GM12878 (cell line): ENCODE results near the gene POU4F1. TPM values are rescaled to one million over a fixed set of nuclear protein-coding genes. Genes with fewer than 3 reads are reported as not detected.

ENCODE experiments used
- ATAC-seq: fragments of 200-7000 bp; cut with Tn5 transposase; 3 replicates; pipeline ENCODE4 v1.9.1; 2020; ENCODE audit warnings: mild to moderate bottlenecking, moderate library complexity
- BruUV-seq: library from RNA; stranded (reverse); fragments of 400-500 nt; replicated peaks from 2 replicates; lab custom pipeline; 2021; lab: Mats Ljungman, UMichigan
- CTCF ChIA-PET: fragments of 300-600 bp; sonication (Branson Sonifier 250); formaldehyde crosslinking; extraction: SDS; loops from one replicate; lab custom pipeline; 2021; ENCODE audit warnings: inconsistent platforms; lab: Yijun Ruan, JAX
- POLR2A ChIA-PET: fragments of 350-600 bp; formaldehyde crosslinking; extraction: SDS; loops from one replicate; lab custom pipeline; 2021; ENCODE audit warnings: inconsistent platforms; lab: Charles Lee
- RAD21 ChIA-PET: fragments of 300-600 bp; sonication (Branson Sonifier 250); formaldehyde crosslinking; loops from one replicate; lab custom pipeline; 2023; ENCODE audit warnings: antibody characterized with exemption; ENCODE audit not compliant: unreplicated experiment; lab: Charles Lee
- SMC1A ChIA-PET: fragments of 300-600 bp; sonication (Branson Sonifier 250); formaldehyde crosslinking; loops from one replicate; lab custom pipeline; 2023; ENCODE audit not compliant: unreplicated experiment, uncharacterized antibody; lab: Charles Lee
- DNase-seq: peaks from one replicate; pipeline ENCODE4 v3.0.0-alpha.2; 2011; ENCODE audit warnings: low read depth, low spot score
- FAIRE-seq: peaks from 3 replicates; lab custom pipeline; 2011; peaks lifted over from hg19 to GRCh38; lab: Jason Lieb, UNC
- H2AFZ ChIP-seq: 2 replicates; pipeline ENCODE4 v1.6.0; 2011; ENCODE audit warnings: low read depth, low read length, control low read depth; ENCODE audit not compliant: control insufficient read depth
- H3K27ac ChIP-seq: 2 replicates; pipeline ENCODE4 v1.5.1; 2011; ENCODE audit warnings: control low read depth; ENCODE audit not compliant: control insufficient read depth, insufficient read depth
- H3K27me3 ChIP-seq, 2 experiments: replicated peaks in 1 of 2; 2 replicates each; pipeline versions ENCODE4 v1.6.0 to v1.6.1; 2011; ENCODE audit warnings: low read length in 1 of 2; ENCODE audit not compliant: control insufficient read depth in 2 of 2, insufficient read depth in 2 of 2
- H3K36me3 ChIP-seq, 2 experiments: 2 replicates each; pipeline ENCODE4 v1.5.1; 2011; ENCODE audit warnings: low read length in 1 of 2; ENCODE audit not compliant: control insufficient read depth in 2 of 2, insufficient read depth in 2 of 2
- H3K4me1 ChIP-seq: 2 replicates; pipeline ENCODE4 v1.6.1; 2011; ENCODE audit warnings: mild to moderate bottlenecking, low read length, moderate library complexity, mixed read lengths; ENCODE audit not compliant: control insufficient read depth, insufficient read depth
- H3K4me2 ChIP-seq: 2 replicates; pipeline ENCODE4 v1.6.0; 2011; ENCODE audit warnings: control low read depth; ENCODE audit not compliant: control insufficient read depth, insufficient read depth
- H3K4me3 ChIP-seq: fragments of 200-600 bp; sonication (generic); 2 replicates; pipeline ENCODE4 v1.5.1; 2016
- H3K79me2 ChIP-seq: 2 replicates; pipeline ENCODE4 v1.6.0; 2011; ENCODE audit warnings: low read length; ENCODE audit not compliant: control insufficient read depth, insufficient read depth
- H3K9ac ChIP-seq: 2 replicates; pipeline ENCODE4 v1.8.0; 2011; ENCODE audit warnings: low read length, control low read depth, mixed read lengths; ENCODE audit not compliant: control insufficient read depth, insufficient read depth
- H3K9me3 ChIP-seq: replicated peaks from 3 replicates; pipeline ENCODE4 v1.5.1; 2011; ENCODE audit warnings: mild to moderate bottlenecking, low read length; ENCODE audit not compliant: control insufficient read depth, insufficient read depth
- H4K20me1 ChIP-seq: 2 replicates; pipeline ENCODE4 v1.6.0; 2011; ENCODE audit not compliant: control insufficient read depth, insufficient read depth
- BHLHE40 ChIP-seq, 2 experiments: fragments of 450-650 bp in 1 of 2; IDR thresholded peaks; 2 replicates each; pipeline ENCODE4 v1.6.1; 2011 to 2017; ENCODE audit warnings: low read depth in 2 of 2, borderline replicate concordance in 1 of 2, improper control_type of control experiment in 1 of 2, low read length in 1 of 2, mild to moderate bottlenecking in 1 of 2
- EZH2 ChIP-seq: IDR thresholded peaks from 2 replicates; pipeline ENCODE4 v1.6.1; 2012; ENCODE audit warnings: low read depth, mild to moderate bottlenecking, control low read depth, inconsistent platforms, low read length, borderline replicate concordance; ENCODE audit not compliant: control insufficient read depth
- ZBTB4 ChIP-seq: fragments of 450-650 bp; formaldehyde crosslinking; IDR thresholded peaks from 2 replicates; pipeline ENCODE4 v1.4.0; 2022; ENCODE audit warnings: mild to moderate bottlenecking, moderate library complexity
- ZZZ3 ChIP-seq: IDR thresholded peaks from 2 replicates; pipeline ENCODE4 v1.6.1; 2011; ENCODE audit warnings: low read depth; ENCODE audit not compliant: control insufficient read depth, insufficient read length
- WGBS: methylation state at CpG from one replicate; pipeline ENCODE4 v1.1.6; 2016; ENCODE audit warnings: low lambda C conversion rate; ENCODE audit not compliant: insufficient replicate concordance, insufficient coverage; ENCODE audit errors: missing lambda C conversion rate; 5-methylcytosine and 5-hydroxymethylcytosine counted together
- in situ Hi-C: fragments of 300-500 bp; cut with MboI; formaldehyde crosslinking; loops from 9 replicates; pipeline ENCODE4 v1.14.3; 2018; ENCODE audit warnings: mixed read lengths
- intact Hi-C: fragments of 100-400 bp; cut with micrococcal nuclease; formaldehyde crosslinking; loops from one replicate; pipeline ENCODE4 v1.14.2; 2022; ENCODE audit not compliant: unreplicated experiment
- polyA plus RNA-seq, 11 experiments: library from polyadenylated mRNA; depleted of rRNA in 4 of 11; unstranded in 6 of 11; stranded (reverse) in 5 of 11; fragments of >200 nt; fragmentation: Nextera tagmentation in 4 of 11; fragmentation: Illumina TruSeq in 1 of 11; extraction: Ambion mirVana in 4 of 11; extraction: Trizol in 1 of 11; gene quantifications; 1 replicate in 1 of 11; 2 replicates in 10 of 11; pipeline versions ENCODE4 v1.2.1 to v1.2.3, GENCODE V29; 2011 to 2016; ENCODE audit warnings: inconsistent platforms in 2 of 11, missing spikeins in 2 of 11, low read depth in 1 of 11
- total RNA-seq, 4 experiments: library from RNA; depleted of rRNA in 3 of 4; stranded (reverse); fragments of >200 nt in 3 of 4; fragmentation: Illumina TruSeq in 1 of 4; extraction: Trizol in 1 of 4; gene quantifications; 2 replicates each; pipeline versions ENCODE4 v1.2.1 to v1.2.3, GENCODE V29; 2013 to 2021

The POU4F1 gene
- total and polyA plus RNA-seq, 10 of the 15 experiments (the other 5 are each of a cell fraction or from before 2014, with no cell fraction given), result 0.01 to 0.14 (median 0.02) TPM; not detected in 5

DNA sequence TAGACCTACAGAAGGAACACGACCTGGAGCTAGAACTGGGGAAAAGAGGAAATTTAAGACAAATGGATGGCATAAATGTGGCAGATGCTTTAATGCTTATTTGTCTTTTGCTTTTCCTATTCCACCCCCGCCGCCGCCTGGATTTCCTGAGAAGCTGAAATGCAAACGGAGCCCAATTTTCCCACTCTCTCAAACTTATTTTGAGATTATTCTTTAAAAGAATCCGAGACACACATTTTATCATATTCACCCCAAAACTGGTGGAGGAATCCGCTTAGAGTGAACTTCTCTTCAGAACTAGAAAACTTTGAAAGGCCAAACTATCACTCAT lies 5.8 kb downstream of the POU4F1 start:
- peaks cover 3% of the 10 kb centered on the region for H3K4me1 ChIP-seq
- no peaks in the 10 kb centered on the region for H3K79me2 ChIP-seq
- FAIRE-seq (no peak), ATAC-seq (no peak), DNase-seq (no peak)
- H3K36me3 ChIP-seq, result no peaks in the 10 kb centered on the region
- in situ Hi-C loops (no loop called here), intact Hi-C loops (loop anchor here (1.0 to 10.0 kb wide), 2 partner anchors 43 to 387 kb away; no protein-coding TSS in a partner anchor)
- H4K20me1 ChIP-seq, result no peaks in the 10 kb centered on the region
- ChIA-PET RAD21 (no interaction called here), POLR2A (no interaction called here), SMC1A (no interaction called here), CTCF (no interaction called here)
- H3K9ac ChIP-seq, result no peak overlapping the region
- no peak overlapping the region for H3K27ac ChIP-seq
- H3K9me3 ChIP-seq, result no peaks in the 10 kb centered on the region; the same call in 2 of the 3 replicates
- H3K4me3 ChIP-seq, result no peak overlapping the region
- no peak overlapping the region for H3K4me2 ChIP-seq
- WGBS, result 47% methylated on average over 7 of the region's 7 CpGs
- H3K27me3 ChIP-seq, result peaks cover 15 to 41% of the 10 kb centered on the region in 2 experiments
- H2AFZ ChIP-seq, result no peak overlapping the region
- TF ChIP-seq ZZZ3, result no peak
- 0 out of 2 replicates have a peak, but pooled peaks have one; percentile 42 for TF ChIP-seq EZH2
- no TSS peak for BruUV-seq

- no peak for FAIRE-seq
Observed at GRCh38 chr13:78596736-78597601, 6.4 kb downstream of the POU4F1 start.

More at GRCh38 chr13:78596736-78597601, 6.4 kb downstream of the POU4F1 start:
- ChIA-PET RAD21 (no interaction called here), CTCF (no interaction called here), SMC1A (no interaction called here), POLR2A (interaction anchor here (0.6 kb wide), 1 partner anchor 37 kb away, joined by 3 read pairs; no protein-coding TSS in a partner anchor)
- H3K4me3 ChIP-seq, result no peak overlapping the region
- H3K27me3 ChIP-seq, result peaks cover 14 to 37% of the 10 kb centered on the region in 2 experiments
- peak overlapping the region; percentile 69; the same call in 1 of the 2 replicates for H3K4me2 ChIP-seq
- no peaks in the 10 kb centered on the region for H3K79me2 ChIP-seq
- no peak for DNase-seq
- no peaks in the 10 kb centered on the region for H3K36me3 ChIP-seq
- intact Hi-C loops, result loop anchor here (1.0 to 10.0 kb wide), 2 partner anchors 43 to 388 kb away; no protein-coding TSS in a partner anchor
- H3K9ac ChIP-seq, result no peak overlapping the region
- in situ Hi-C loops, result no loop called here
- no peaks in the 10 kb centered on the region for H4K20me1 ChIP-seq
- no peak overlapping the region for H3K27ac ChIP-seq
- TF ChIP-seq BHLHE40 (IDR thresholded peaks at IDR 0.05; ENCODE audit: borderline replicate concordance in 1 of 2, low read depth in 2 of 2, low read length in 1 of 2), result peak in 1 of 2 experiments; percentile 27; a peak in 1 of 4 replicates
- no peak for TF ChIP-seq ZBTB4 (CRISPR knock-in tag)
- TF ChIP-seq, all 136 proteins: peak for 1
- no peak overlapping the region for H2AFZ ChIP-seq
- H3K4me1 ChIP-seq, result no peaks in the 10 kb centered on the region; the same call in 1 of the 2 replicates
- ATAC-seq, result no peak
- BruUV-seq, result no TSS peak
- WGBS, result 46% methylated on average over 49 of the region's 50 CpGs
- H3K9me3 ChIP-seq, result no peaks in the 10 kb centered on the region; the same call in 2 of the 3 replicates
